Testis (tissue), 3 donors: ENCODE results near the gene MAML2. TPM values are rescaled to one million over a fixed set of nuclear protein-coding genes. Genes with fewer than 3 reads are reported as not detected.

Source experiments
- DNase-seq: peaks from one replicate; pipeline ENCODE4 v3.0.0-alpha.2; 2019
- H3K27ac ChIP-seq, 2 donors: fragments of 200-600 bp; sonication (generic); one replicate each; pipeline ENCODE4 v1.5.1; 2019
- H3K27me3 ChIP-seq: fragments of 200-600 bp; sonication (generic); one replicate; pipeline ENCODE4 v1.5.1; 2019
- H3K36me3 ChIP-seq: fragments of 200-600 bp; sonication (generic); one replicate; pipeline ENCODE4 v1.5.1; 2017; ENCODE audit warnings: low read depth; ENCODE audit errors: missing control alignments
- H3K4me1 ChIP-seq: fragments of 200-600 bp; sonication (generic); one replicate; pipeline ENCODE4 v1.5.1; 2019
- H3K4me3 ChIP-seq, 2 donors: fragments of 200-600 bp; sonication (generic); one replicate each; pipeline ENCODE4 v1.5.1; 2017 to 2019
- H3K9me3 ChIP-seq: fragments of 200-600 bp; sonication (generic); one replicate; pipeline ENCODE4 v1.5.1; 2017
- CTCF ChIP-seq, 3 experiments: fragments of 450-650 bp in 2 of 3; fragments of 200-600 bp in 1 of 3; sonication (generic) in 1 of 3; IDR thresholded peaks; one replicate each; pipeline ENCODE4 v1.5.1; 2016 to 2019; ENCODE audit warnings: antibody characterized with exemption in 3 of 3, mild to moderate bottlenecking in 2 of 3, moderate library complexity in 1 of 3
- POLR2A ChIP-seq: fragments of 450-650 bp; IDR thresholded peaks from one replicate; pipeline ENCODE4 v1.6.1; 2017; ENCODE audit warnings: antibody characterized with exemption, mild to moderate bottlenecking, moderate library complexity
- WGBS, 2 donors: methylation state at CpG; one replicate each; pipeline ENCODE4 v1.1.5; 2018; 5-methylcytosine and 5-hydroxymethylcytosine counted together
- intact Hi-C: fragments of 100-400 bp; cut with DNase I; formaldehyde crosslinking; loops from one replicate; pipeline ENCODE4 v1.15.1; 2023; ENCODE audit warnings: low total_unique reads
- polyA plus RNA-seq: library from polyadenylated mRNA; stranded (reverse); fragments of 350-450 nt; fragmentation: Illumina TruSeq; extraction: RNeasy Lipid Tissue Mini Kit (QIAGEN cat#74804); gene quantifications from one replicate; pipeline ENCODE4 v1.2.3, GENCODE V29; 2014; ENCODE audit warnings: low read depth, low replicate concordance; ENCODE audit not compliant: insufficient read depth
- total RNA-seq, 2 donors: library from RNA; depleted of rRNA; stranded (reverse); fragments of >200 nt; gene quantifications; one replicate each; pipeline ENCODE4 v1.2.3, GENCODE V29; 2016

MAML2 gene
- total and polyA plus RNA-seq, 3 donors from 2014 or later, result 5.1 to 23.6 (median 17.6) TPM

GRCh38 chr11:96199563-96200025 is 143.4 kb downstream of the MAML2 start:
- Histone ChIP-seq H3K27ac (peak overlapping the region in 1 of 2 donors; percentile 46), H3K9me3 (no peaks in the 10 kb centered on the region), H3K36me3 (no peaks in the 10 kb centered on the region), H3K4me1 (peaks cover 22% of the 10 kb centered on the region), H3K4me3 (no peak overlapping the region), H3K27me3 (no peaks in the 10 kb centered on the region)
- WGBS, 2 donors, result 58 to 61% methylated on average over 10 of the region's 10 CpGs
- TF ChIP-seq POLR2A (no peak), CTCF (IDR thresholded peaks at IDR 0.05) (no peak)
- DNase-seq, result no peak
- intact Hi-C loops, result no loop called here

GRCh38 chr11:96197801-96198701 is 144.9 kb downstream of the MAML2 start:
- Histone ChIP-seq H3K27me3 (no peaks in the 10 kb centered on the region), H3K27ac (no peak overlapping the region), H3K9me3 (no peaks in the 10 kb centered on the region), H3K36me3 (no peaks in the 10 kb centered on the region), H3K4me3 (no peak overlapping the region), H3K4me1 (peaks cover 26% of the 10 kb centered on the region)
- TF ChIP-seq CTCF (IDR thresholded peaks at IDR 0.05), result no peak
- TF ChIP-seq POLR2A, result no peak
- 83 to 93% methylated on average over 4 of the region's 4 CpGs for WGBS, 2 donors
- no peak for DNase-seq
- intact Hi-C loops, result no loop called here

- intact Hi-C loops, result no loop called here
- H3K36me3 ChIP-seq, result no peaks in the 10 kb centered on the region
- peaks cover 26% of the 10 kb centered on the region for H3K4me1 ChIP-seq
- no peak for TF ChIP-seq POLR2A
- TF ChIP-seq CTCF (IDR thresholded peaks at IDR 0.05), result no peak
- DNase-seq, result no peak
- no peak overlapping the region for H3K27ac ChIP-seq
- 85 to 94% methylated on average over 1 of the region's 1 CpG for WGBS, 2 donors
- no peaks in the 10 kb centered on the region for H3K27me3 ChIP-seq
- no peak overlapping the region for H3K4me3 ChIP-seq
- no peaks in the 10 kb centered on the region for H3K9me3 ChIP-seq
Observed at GRCh38 chr11:96197103-96197502, 145.9 kb downstream of the MAML2 start.

GRCh38 chr11:96196181-96196662 is 146.8 kb downstream of the MAML2 start:
- 53 to 71% methylated on average over 7 of the region's 7 CpGs for WGBS, 2 donors
- intact Hi-C loops, result no loop called here
- H3K27ac ChIP-seq, result no peak overlapping the region

More at GRCh38 chr11:96196181-96196662, 146.8 kb downstream of the MAML2 start:
- Histone ChIP-seq H3K4me3 (no peak overlapping the region), H3K27me3 (no peaks in the 10 kb centered on the region), H3K36me3 (no peaks in the 10 kb centered on the region), H3K9me3 (no peaks in the 10 kb centered on the region), H3K4me1 (peaks cover 26% of the 10 kb centered on the region)
- TF ChIP-seq POLR2A (no peak), CTCF (IDR thresholded peaks at IDR 0.05) (no peak)
- no peak for DNase-seq
